ENCODE measurements around the gene QSOX2. TPM values are rescaled to one million over a fixed set of nuclear protein-coding genes. Genes with fewer than 3 reads are reported as not detected.

QSOX2 gene
- 10 to 100 TPM in 1 of 2 donors, 1 to 10 TPM in 1; 9.6 to 12.3 TPM for total RNA-seq

GRCh38 chr9:136245219-136246150, at the start of gene QSOX2:
Gene QSOX2 (minus strand): TSS chr9:136245812. CDS start chr9:136245803, 9 bp downstream.

GRCh38 chr9:136204838-136205706, 40.5 kb downstream of the QSOX2 start, which contains the start of gene LHX3:
Gene LHX3 (minus strand): TSS chr9:136205128. CDS start chr9:136205012, 116 bp downstream.

Other genes with a start within 250 kb of the QSOX2 start
- gene NACC2, start 150.5 kb downstream of the QSOX2 start, total RNA-seq, result 10 to 100 TPM; 21.0 to 22.7 TPM
- gene TMEM250, start 126.9 kb downstream of the QSOX2 start, total RNA-seq, result 10 to 100 TPM; 34.1 to 39.3 TPM
- gene LHX3, start 40.7 kb downstream of the QSOX2 start, total RNA-seq, result not detected
- not detected for gene CCDC187, start 58.3 kb upstream of the QSOX2 start, total RNA-seq
- gene GPSM1, start 81.7 kb upstream of the QSOX2 start, total RNA-seq, result 10 to 100 TPM; 19.3 to 24.6 TPM
- 1 to 10 TPM; 5.3 to 5.5 TPM for gene DNLZ, start 117.9 kb upstream of the QSOX2 start, total RNA-seq
- under 1 TPM; under 0.01 to 0.33 TPM for gene CARD9, start 127.9 kb upstream of the QSOX2 start, total RNA-seq
- 10 to 100 TPM in 1 of 2 donors, 1 to 10 TPM in 1; 7.6 to 12.0 TPM for gene SNAPC4, start 154.4 kb upstream of the QSOX2 start, total RNA-seq
- gene ENTR1, start 164.8 kb upstream of the QSOX2 start, total RNA-seq, result 10 to 100 TPM; 24.4 to 54.3 TPM
- gene PMPCA, start 164.8 kb upstream of the QSOX2 start, total RNA-seq, result 10 to 100 TPM; 41.6 to 63.9 TPM
- gene INPP5E, start 194.0 kb upstream of the QSOX2 start, total RNA-seq, result 10 to 100 TPM in 1 of 2 donors, 1 to 10 TPM in 1; 8.0 to 12.7 TPM
- gene SEC16A, start 237.2 kb upstream of the QSOX2 start, total RNA-seq, result 10 to 100 TPM; 19.6 to 26.6 TPM

All from melanocyte of skin (primary cell).